SU-DHL-6 (cell line): Measurements from ENCODE around the gene MT1B.

Experiments
- H2AFZ ChIP-seq: fragments of 200-600 bp; sonication (generic); 2 replicates; pipeline ENCODE4 v1.6.1; 2014; ENCODE audit warnings: low read depth, mild to moderate bottlenecking, moderate library complexity, mixed read lengths, antibody characterized with exemption, low read length; ENCODE audit not compliant: severe bottlenecking
- H3F3A ChIP-seq: fragments of 200-600 bp; shearing (Covaris generic); 2 replicates; pipeline ENCODE4 v1.6.0; 2016; ENCODE audit warnings: antibody characterized with exemption, mild to moderate bottlenecking; ENCODE audit not compliant: insufficient read depth
- H3K27ac ChIP-seq: fragments of 200-600 bp; sonication (generic); 2 replicates; pipeline ENCODE4 v1.5.1; 2016; ENCODE audit warnings: low read depth, mild to moderate bottlenecking, low read length, moderate library complexity, mixed read lengths
- H3K27me3 ChIP-seq: fragments of 200-600 bp; sonication (generic), shearing (Covaris generic); 2 replicates; pipeline ENCODE4 v1.6.0; 2014; ENCODE audit warnings: mild to moderate bottlenecking, low read length
- H3K36me3 ChIP-seq: fragments of 200-600 bp; sonication (generic); 2 replicates; pipeline ENCODE4 v1.6.1; 2014; ENCODE audit warnings: mild to moderate bottlenecking, low read length, mixed read lengths
- H3K4me2 ChIP-seq: fragments of 300-600, 200-600 bp; shearing (Covaris generic), sonication (generic); 2 replicates; pipeline ENCODE4 v1.6.0; 2014; ENCODE audit warnings: low read length, low read depth, mild to moderate bottlenecking; ENCODE audit not compliant: poor library complexity, severe bottlenecking
- H3K4me3 ChIP-seq: fragments of 200-600 bp; sonication (generic); 2 replicates; pipeline ENCODE4 v1.5.1; 2014; ENCODE audit warnings: antibody characterized with exemption, low read length, mild to moderate bottlenecking, mixed read lengths; ENCODE audit not compliant: insufficient read depth, poor library complexity, severe bottlenecking
- H3K79me2 ChIP-seq: fragments of 200-600 bp; sonication (generic); 2 replicates; pipeline ENCODE4 v1.6.1; 2014; ENCODE audit warnings: mild to moderate bottlenecking, low read length, moderate library complexity; ENCODE audit not compliant: insufficient read depth
- H3K9ac ChIP-seq: fragments of 200-600 bp; sonication (generic); 2 replicates; pipeline ENCODE4 v1.7.0; 2014; ENCODE audit warnings: mild to moderate bottlenecking, low read length
- H3K9me2 ChIP-seq: fragments of 200-600 bp; sonication (generic); replicated peaks from 2 replicates; pipeline ENCODE4 v1.6.1; 2014; ENCODE audit warnings: low read length; ENCODE audit not compliant: insufficient read depth
- H3K9me3 ChIP-seq: fragments of 200-600 bp; sonication (generic); 2 replicates; pipeline ENCODE4 v1.6.1; 2014; ENCODE audit warnings: low read length, mixed read lengths; ENCODE audit not compliant: insufficient read depth
- H4K20me1 ChIP-seq: fragments of 200-600 bp; sonication (generic); 2 replicates; pipeline ENCODE4 v1.6.1; 2014; ENCODE audit warnings: low read depth, mild to moderate bottlenecking, antibody characterized with exemption, low read length, moderate library complexity, mixed read lengths
- EZH2phosphoT487 ChIP-seq: fragments of 200-600 bp; sonication (generic), shearing (Covaris generic); conservative IDR thresholded peaks from 2 replicates; pipeline ENCODE4 v1.6.1; 2018; ENCODE audit warnings: mild to moderate bottlenecking, antibody characterized with exemption, low read length, moderate library complexity, mixed read lengths
- TF ChIP-seq, protein P1 (sequence below): fragments of 200-600 bp; sonication (generic); IDR thresholded peaks from one replicate; pipeline ENCODE4 v1.5.1; 2017; ENCODE audit warnings: antibody characterized with exemption, mild to moderate bottlenecking, low read length, moderate library complexity; ENCODE audit not compliant: insufficient read depth, poor library complexity, severe bottlenecking

Gene MT1B

DNA sequence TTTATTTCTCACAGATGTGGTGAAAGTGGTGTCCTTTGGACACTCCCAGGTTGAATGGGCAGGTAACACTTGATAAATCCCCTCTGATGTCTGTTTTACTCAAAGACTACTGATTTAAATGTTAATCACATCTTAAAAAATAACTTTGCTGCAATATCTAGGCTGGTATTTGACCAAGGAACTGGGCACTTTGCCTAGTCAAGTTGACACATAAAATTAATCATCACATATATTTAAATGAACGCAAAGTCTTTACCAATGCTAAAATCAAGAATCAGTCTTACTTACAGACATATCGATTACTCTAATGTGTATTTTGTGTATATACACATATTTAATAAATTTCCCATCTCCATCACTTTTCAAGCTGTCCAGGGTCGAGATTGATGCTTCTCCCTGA lies 36.3 kb upstream of the MT1B start:
- H3K4me2 ChIP-seq, result no peak overlapping the region
- no peaks in the 10 kb centered on the region; the same call in 1 of the 2 replicates for H3K27me3 ChIP-seq
- no peak overlapping the region for H3K27ac ChIP-seq
- no peaks in the 10 kb centered on the region for H3K79me2 ChIP-seq
- no peak overlapping the region for H2AFZ ChIP-seq
- H4K20me1 ChIP-seq, result no peaks in the 10 kb centered on the region
- no peaks in the 10 kb centered on the region for H3K9me3 ChIP-seq
- H3F3A ChIP-seq, result no peaks in the 10 kb centered on the region
- no peak overlapping the region for H3K9ac ChIP-seq
- no peak overlapping the region for H3K4me3 ChIP-seq
- H3K9me2 ChIP-seq, result no peaks in the 10 kb centered on the region
- H3K36me3 ChIP-seq, result no peaks in the 10 kb centered on the region
- TF ChIP-seq, protein P1, sequence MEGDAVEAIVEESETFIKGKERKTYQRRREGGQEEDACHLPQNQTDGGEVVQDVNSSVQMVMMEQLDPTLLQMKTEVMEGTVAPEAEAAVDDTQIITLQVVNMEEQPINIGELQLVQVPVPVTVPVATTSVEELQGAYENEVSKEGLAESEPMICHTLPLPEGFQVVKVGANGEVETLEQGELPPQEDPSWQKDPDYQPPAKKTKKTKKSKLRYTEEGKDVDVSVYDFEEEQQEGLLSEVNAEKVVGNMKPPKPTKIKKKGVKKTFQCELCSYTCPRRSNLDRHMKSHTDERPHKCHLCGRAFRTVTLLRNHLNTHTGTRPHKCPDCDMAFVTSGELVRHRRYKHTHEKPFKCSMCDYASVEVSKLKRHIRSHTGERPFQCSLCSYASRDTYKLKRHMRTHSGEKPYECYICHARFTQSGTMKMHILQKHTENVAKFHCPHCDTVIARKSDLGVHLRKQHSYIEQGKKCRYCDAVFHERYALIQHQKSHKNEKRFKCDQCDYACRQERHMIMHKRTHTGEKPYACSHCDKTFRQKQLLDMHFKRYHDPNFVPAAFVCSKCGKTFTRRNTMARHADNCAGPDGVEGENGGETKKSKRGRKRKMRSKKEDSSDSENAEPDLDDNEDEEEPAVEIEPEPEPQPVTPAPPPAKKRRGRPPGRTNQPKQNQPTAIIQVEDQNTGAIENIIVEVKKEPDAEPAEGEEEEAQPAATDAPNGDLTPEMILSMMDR, result no peak
- TF ChIP-seq EZH2phosphoT487, result no peak

DNA sequence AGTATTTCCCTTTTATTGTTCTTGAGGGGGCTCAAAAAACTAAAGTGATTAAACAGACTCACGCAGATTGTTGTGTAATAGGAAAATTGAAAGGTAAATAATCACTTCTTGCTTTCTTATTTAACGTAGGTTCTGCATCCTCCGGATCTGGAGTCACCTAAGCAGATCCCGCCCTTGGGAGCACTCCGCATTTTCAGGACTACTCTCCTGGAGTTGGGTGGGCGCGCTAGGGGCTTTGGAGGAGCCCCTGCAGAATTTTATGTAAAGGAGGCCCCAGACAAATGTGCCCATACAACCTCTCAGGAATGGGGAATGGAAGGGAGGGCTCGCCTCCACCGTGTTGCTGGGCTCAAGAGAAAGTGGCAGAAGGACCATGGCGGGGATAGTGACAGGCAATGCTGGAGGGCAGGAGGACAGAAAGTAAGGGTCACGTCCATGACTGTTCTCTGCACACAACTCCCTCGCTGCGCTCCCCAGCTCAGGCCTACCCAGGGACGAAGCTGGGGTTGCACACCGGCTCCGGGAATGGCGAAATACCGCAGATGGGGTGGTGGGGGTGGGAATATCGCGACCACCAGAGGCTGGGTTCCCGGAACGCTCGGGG lies 35.0 kb upstream of the MT1B start:
- Histone ChIP-seq H3K79me2 (no peaks in the 10 kb centered on the region), H3K36me3 (no peaks in the 10 kb centered on the region), H2AFZ (no peak overlapping the region), H3K4me2 (no peak overlapping the region), H3K4me3 (no peak overlapping the region), H3K9ac (no peak overlapping the region), H3F3A (no peaks in the 10 kb centered on the region), H3K9me2 (no peaks in the 10 kb centered on the region), H3K27ac (no peak overlapping the region), H4K20me1 (no peaks in the 10 kb centered on the region), H3K27me3 (no peaks in the 10 kb centered on the region; the same call in 1 of the 2 replicates), H3K9me3 (no peaks in the 10 kb centered on the region)
- TF ChIP-seq EZH2phosphoT487, result no peak
- TF ChIP-seq, protein P1, result no peak

DNA sequence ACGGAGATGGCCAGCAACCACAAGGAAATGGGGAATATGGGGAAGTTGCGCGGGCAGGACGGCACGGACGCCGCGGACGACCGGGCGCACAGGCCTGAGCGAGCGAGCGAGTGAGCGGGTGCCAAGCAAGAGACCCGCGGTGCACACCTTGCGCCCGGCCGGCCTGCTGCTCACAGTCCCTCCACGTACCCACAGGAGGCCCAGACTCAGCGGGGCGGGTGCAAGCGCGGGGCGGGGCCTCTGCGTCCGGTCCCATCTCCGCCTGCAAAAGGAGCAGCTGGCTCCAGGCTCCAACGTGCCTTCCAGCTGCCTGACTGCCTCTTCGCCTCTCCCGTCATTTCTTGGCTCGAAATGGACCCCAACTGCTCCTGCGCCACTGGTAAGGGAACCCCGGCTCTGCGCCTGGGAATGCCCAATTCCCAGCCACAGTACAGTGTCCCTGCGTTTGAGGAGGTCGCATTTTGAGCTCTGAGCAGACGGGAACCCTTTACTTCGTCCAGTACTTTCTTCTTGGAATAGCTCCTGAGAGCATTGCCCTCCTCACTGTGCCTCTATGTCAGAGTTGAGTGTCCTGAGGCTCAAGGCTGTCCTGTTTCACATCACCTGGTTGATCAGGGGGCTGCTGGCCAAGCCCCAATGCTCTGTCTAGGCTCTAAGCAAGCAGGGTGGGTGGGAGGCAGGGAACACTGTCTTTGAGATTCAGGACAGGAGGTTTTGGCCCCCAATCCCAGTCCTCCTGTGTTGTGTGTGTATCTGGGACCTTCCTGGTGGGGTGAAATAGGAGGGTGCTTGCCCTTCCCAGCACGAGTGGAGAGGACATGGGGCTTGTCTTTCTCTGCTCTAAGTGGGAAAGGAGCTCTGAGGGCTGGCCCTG lies 34.2 kb upstream of the MT1B start:
- H3K36me3 ChIP-seq, result no peaks in the 10 kb centered on the region
- H3K27ac ChIP-seq, result no peak overlapping the region
- no peaks in the 10 kb centered on the region; the same call in 1 of the 2 replicates for H3K27me3 ChIP-seq
- H3K9ac ChIP-seq, result no peak overlapping the region
- H3K9me2 ChIP-seq, result no peaks in the 10 kb centered on the region
- TF ChIP-seq, protein P1, result no peak
- TF ChIP-seq EZH2phosphoT487, result no peak
- H2AFZ ChIP-seq, result no peak overlapping the region
- no peak overlapping the region for H3K4me3 ChIP-seq
- H4K20me1 ChIP-seq, result no peaks in the 10 kb centered on the region
- no peaks in the 10 kb centered on the region for H3K79me2 ChIP-seq
- no peaks in the 10 kb centered on the region for H3K9me3 ChIP-seq
- H3F3A ChIP-seq, result no peaks in the 10 kb centered on the region
- H3K4me2 ChIP-seq, result no peak overlapping the region
